GM12878 (cell line): Measurements from ENCODE around the gene FAM171A1. TPM values are rescaled to one million over a fixed set of nuclear protein-coding genes. Genes with fewer than 3 reads are reported as not detected.

ENCODE experiments used
- ATAC-seq: fragments of 200-7000 bp; cut with Tn5 transposase; 3 replicates; pipeline ENCODE4 v1.9.1; 2020; ENCODE audit warnings: mild to moderate bottlenecking, moderate library complexity
- BruUV-seq: library from RNA; stranded (reverse); fragments of 400-500 nt; replicated peaks from 2 replicates; lab custom pipeline; 2021; lab: Mats Ljungman, UMichigan
- CTCF ChIA-PET: fragments of 300-600 bp; sonication (Branson Sonifier 250); formaldehyde crosslinking; extraction: SDS; loops from one replicate; lab custom pipeline; 2021; ENCODE audit warnings: inconsistent platforms; lab: Yijun Ruan, JAX
- POLR2A ChIA-PET: fragments of 350-600 bp; formaldehyde crosslinking; extraction: SDS; loops from one replicate; lab custom pipeline; 2021; ENCODE audit warnings: inconsistent platforms; lab: Charles Lee
- RAD21 ChIA-PET: fragments of 300-600 bp; sonication (Branson Sonifier 250); formaldehyde crosslinking; loops from one replicate; lab custom pipeline; 2023; ENCODE audit warnings: antibody characterized with exemption; ENCODE audit not compliant: unreplicated experiment; lab: Charles Lee
- SMC1A ChIA-PET: fragments of 300-600 bp; sonication (Branson Sonifier 250); formaldehyde crosslinking; loops from one replicate; lab custom pipeline; 2023; ENCODE audit not compliant: unreplicated experiment, uncharacterized antibody; lab: Charles Lee
- DNase-seq: peaks from one replicate; pipeline ENCODE4 v3.0.0-alpha.2; 2011; ENCODE audit warnings: low read depth, low spot score
- FAIRE-seq: peaks from 3 replicates; lab custom pipeline; 2011; peaks lifted over from hg19 to GRCh38; lab: Jason Lieb, UNC
- H2AFZ ChIP-seq: 2 replicates; pipeline ENCODE4 v1.6.0; 2011; ENCODE audit warnings: low read depth, low read length, control low read depth; ENCODE audit not compliant: control insufficient read depth
- H3K27ac ChIP-seq: 2 replicates; pipeline ENCODE4 v1.5.1; 2011; ENCODE audit warnings: control low read depth; ENCODE audit not compliant: control insufficient read depth, insufficient read depth
- H3K27me3 ChIP-seq, 2 experiments: replicated peaks in 1 of 2; 2 replicates each; pipeline versions ENCODE4 v1.6.0 to v1.6.1; 2011; ENCODE audit warnings: low read length in 1 of 2; ENCODE audit not compliant: control insufficient read depth in 2 of 2, insufficient read depth in 2 of 2
- H3K36me3 ChIP-seq, 2 experiments: 2 replicates each; pipeline ENCODE4 v1.5.1; 2011; ENCODE audit warnings: low read length in 1 of 2; ENCODE audit not compliant: control insufficient read depth in 2 of 2, insufficient read depth in 2 of 2
- H3K4me1 ChIP-seq: 2 replicates; pipeline ENCODE4 v1.6.1; 2011; ENCODE audit warnings: mild to moderate bottlenecking, low read length, moderate library complexity, mixed read lengths; ENCODE audit not compliant: control insufficient read depth, insufficient read depth
- H3K4me2 ChIP-seq: 2 replicates; pipeline ENCODE4 v1.6.0; 2011; ENCODE audit warnings: control low read depth; ENCODE audit not compliant: control insufficient read depth, insufficient read depth
- H3K4me3 ChIP-seq: fragments of 200-600 bp; sonication (generic); 2 replicates; pipeline ENCODE4 v1.5.1; 2016
- H3K79me2 ChIP-seq: 2 replicates; pipeline ENCODE4 v1.6.0; 2011; ENCODE audit warnings: low read length; ENCODE audit not compliant: control insufficient read depth, insufficient read depth
- H3K9ac ChIP-seq: 2 replicates; pipeline ENCODE4 v1.8.0; 2011; ENCODE audit warnings: low read length, control low read depth, mixed read lengths; ENCODE audit not compliant: control insufficient read depth, insufficient read depth
- H3K9me3 ChIP-seq: replicated peaks from 3 replicates; pipeline ENCODE4 v1.5.1; 2011; ENCODE audit warnings: mild to moderate bottlenecking, low read length; ENCODE audit not compliant: control insufficient read depth, insufficient read depth
- H4K20me1 ChIP-seq: 2 replicates; pipeline ENCODE4 v1.6.0; 2011; ENCODE audit not compliant: control insufficient read depth, insufficient read depth
- BACH1 ChIP-seq: fragments of 450-650 bp; IDR thresholded peaks from 2 replicates; pipeline ENCODE4 v1.6.1; 2017; ENCODE audit warnings: mild to moderate bottlenecking, borderline replicate concordance
- MYB ChIP-seq: fragments of 150-350 bp; IDR thresholded peaks from 2 replicates; pipeline ENCODE4 v1.6.1; 2014; ENCODE audit warnings: mild to moderate bottlenecking, low read depth, low read length, borderline replicate concordance
- NFIC ChIP-seq: IDR thresholded peaks from 2 replicates; pipeline ENCODE4 v1.6.1; 2012; ENCODE audit warnings: low read depth, mild to moderate bottlenecking, inconsistent platforms, low read length, moderate library complexity
- NR2F1 ChIP-seq: fragments of 450-650 bp; conservative IDR thresholded peaks from 2 replicates; pipeline ENCODE4 v1.6.1; 2017; ENCODE audit warnings: mild to moderate bottlenecking
- STAT1 ChIP-seq: fragments of 450-650 bp; conservative IDR thresholded peaks from 2 replicates; pipeline ENCODE4 v1.6.1; 2014; ENCODE audit warnings: antibody characterized with exemption, mild to moderate bottlenecking
- TCF3 ChIP-seq: IDR thresholded peaks from 2 replicates; pipeline ENCODE4 v1.6.1; 2012; ENCODE audit warnings: low read depth, mild to moderate bottlenecking, low read length, borderline replicate concordance; ENCODE audit not compliant: insufficient read depth
- WGBS: methylation state at CpG from one replicate; pipeline ENCODE4 v1.1.6; 2016; ENCODE audit warnings: low lambda C conversion rate; ENCODE audit not compliant: insufficient replicate concordance, insufficient coverage; ENCODE audit errors: missing lambda C conversion rate; 5-methylcytosine and 5-hydroxymethylcytosine counted together
- in situ Hi-C: fragments of 300-500 bp; cut with MboI; formaldehyde crosslinking; loops from 9 replicates; pipeline ENCODE4 v1.14.3; 2018; ENCODE audit warnings: mixed read lengths
- intact Hi-C: fragments of 100-400 bp; cut with micrococcal nuclease; formaldehyde crosslinking; loops from one replicate; pipeline ENCODE4 v1.14.2; 2022; ENCODE audit not compliant: unreplicated experiment
- polyA plus RNA-seq, 11 experiments: library from polyadenylated mRNA; depleted of rRNA in 4 of 11; unstranded in 6 of 11; stranded (reverse) in 5 of 11; fragments of >200 nt; fragmentation: Nextera tagmentation in 4 of 11; fragmentation: Illumina TruSeq in 1 of 11; extraction: Ambion mirVana in 4 of 11; extraction: Trizol in 1 of 11; gene quantifications; 1 replicate in 1 of 11; 2 replicates in 10 of 11; pipeline versions ENCODE4 v1.2.1 to v1.2.3, GENCODE V29; 2011 to 2016; ENCODE audit warnings: inconsistent platforms in 2 of 11, missing spikeins in 2 of 11, low read depth in 1 of 11
- total RNA-seq, 4 experiments: library from RNA; depleted of rRNA in 3 of 4; stranded (reverse); fragments of >200 nt in 3 of 4; fragmentation: Illumina TruSeq in 1 of 4; extraction: Trizol in 1 of 4; gene quantifications; 2 replicates each; pipeline versions ENCODE4 v1.2.1 to v1.2.3, GENCODE V29; 2013 to 2021
- TF ChIP-seq, protein P1 (sequence below): fragments of 150-350 bp; IDR thresholded peaks from 2 replicates; pipeline ENCODE4 v1.6.1; 2016; ENCODE audit warnings: low read depth, low read length

FAM171A1 gene
- total and polyA plus RNA-seq, 10 of the 15 experiments (the other 5 are each of a cell fraction or from before 2014, with no cell fraction given): 0.05 to 0.28 (median 0.10) TPM; not detected in 1

GRCh38 chr10:15311569-15312280 is 59.4 kb downstream of the FAM171A1 start:
- ChIA-PET POLR2A (no interaction called here), RAD21 (no interaction called here), SMC1A (no interaction called here), CTCF (no interaction called here)
- in situ Hi-C loops (no loop called here), intact Hi-C loops (no loop called here)
- no peaks in the 10 kb centered on the region for H4K20me1 ChIP-seq
- DNase-seq (no peak), ATAC-seq (no peak), FAIRE-seq (no peak)
- H3K9ac ChIP-seq: no peak overlapping the region
- WGBS: 46% methylated on average over 12 of the region's 12 CpGs
- no TSS peak for BruUV-seq
- H3K4me2 ChIP-seq: no peak overlapping the region
- no peaks in the 10 kb centered on the region for H3K36me3 ChIP-seq
- TF ChIP-seq, protein P1, sequence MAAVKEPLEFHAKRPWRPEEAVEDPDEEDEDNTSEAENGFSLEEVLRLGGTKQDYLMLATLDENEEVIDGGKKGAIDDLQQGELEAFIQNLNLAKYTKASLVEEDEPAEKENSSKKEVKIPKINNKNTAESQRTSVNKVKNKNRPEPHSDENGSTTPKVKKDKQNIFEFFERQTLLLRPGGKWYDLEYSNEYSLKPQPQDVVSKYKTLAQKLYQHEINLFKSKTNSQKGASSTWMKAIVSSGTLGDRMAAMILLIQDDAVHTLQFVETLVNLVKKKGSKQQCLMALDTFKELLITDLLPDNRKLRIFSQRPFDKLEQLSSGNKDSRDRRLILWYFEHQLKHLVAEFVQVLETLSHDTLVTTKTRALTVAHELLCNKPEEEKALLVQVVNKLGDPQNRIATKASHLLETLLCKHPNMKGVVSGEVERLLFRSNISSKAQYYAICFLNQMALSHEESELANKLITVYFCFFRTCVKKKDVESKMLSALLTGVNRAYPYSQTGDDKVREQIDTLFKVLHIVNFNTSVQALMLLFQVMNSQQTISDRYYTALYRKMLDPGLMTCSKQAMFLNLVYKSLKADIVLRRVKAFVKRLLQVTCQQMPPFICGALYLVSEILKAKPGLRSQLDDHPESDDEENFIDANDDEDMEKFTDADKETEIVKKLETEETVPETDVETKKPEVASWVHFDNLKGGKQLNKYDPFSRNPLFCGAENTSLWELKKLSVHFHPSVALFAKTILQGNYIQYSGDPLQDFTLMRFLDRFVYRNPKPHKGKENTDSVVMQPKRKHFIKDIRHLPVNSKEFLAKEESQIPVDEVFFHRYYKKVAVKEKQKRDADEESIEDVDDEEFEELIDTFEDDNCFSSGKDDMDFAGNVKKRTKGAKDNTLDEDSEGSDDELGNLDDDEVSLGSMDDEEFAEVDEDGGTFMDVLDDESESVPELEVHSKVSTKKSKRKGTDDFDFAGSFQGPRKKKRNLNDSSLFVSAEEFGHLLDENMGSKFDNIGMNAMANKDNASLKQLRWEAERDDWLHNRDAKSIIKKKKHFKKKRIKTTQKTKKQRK: no peak
- TF ChIP-seq TCF3: no peak
- TF ChIP-seq STAT1: no peak
- TF ChIP-seq NR2F1: no peak
- no peak for TF ChIP-seq NFIC
- no peak for TF ChIP-seq BACH1
- no peak for TF ChIP-seq MYB
- peaks cover 0 to 4% of the 10 kb centered on the region in 2 experiments; a peak in 3 of 4 replicates for H3K27me3 ChIP-seq
- no peaks in the 10 kb centered on the region for H3K79me2 ChIP-seq
- H3K9me3 ChIP-seq: no peaks in the 10 kb centered on the region
- no peak overlapping the region for H3K4me3 ChIP-seq
- no peak overlapping the region for H2AFZ ChIP-seq
- no peak overlapping the region for H3K27ac ChIP-seq
- H3K4me1 ChIP-seq: no peaks in the 10 kb centered on the region
